Common myeloid progenitor, CD34-positive (primary cell): Measurements from ENCODE around the gene NTM.
"Not testable (repeated sequence)": the region's sequence is repeated elsewhere in the genome, so short reads cannot be mapped to it uniquely, and the experiment has no call there.

Source experiments
- CTCF ChIA-PET: fragments of 350-600 bp; sonication (Branson Sonifier 250); formaldehyde crosslinking; loops from one replicate; lab custom pipeline; 2021; ENCODE audit warnings: antibody characterized with exemption; lab: Charles Lee
- POLR2A ChIA-PET: fragments of 350-600 bp; sonication (Branson Sonifier 250); formaldehyde crosslinking; loops from one replicate; lab custom pipeline; 2021; ENCODE audit warnings: antibody characterized with exemption; lab: Charles Lee
- DNase-seq, 3 donors: peaks; one replicate each; pipeline versions ENCODE4 v3.0.0 to v3.0.0-alpha.2; 2013
- H3K27ac ChIP-seq, 2 experiments: 1 replicate in 1 of 2; 2 replicates in 1 of 2; pipeline ENCODE4 v1.7.0; 2013; ENCODE audit warnings: inconsistent platforms in 2 of 2, low read length in 2 of 2, mild to moderate bottlenecking in 2 of 2, low read depth in 1 of 2, moderate library complexity in 1 of 2; ENCODE audit not compliant: severe bottlenecking in 2 of 2, insufficient read depth in 1 of 2, poor library complexity in 1 of 2
- H3K27me3 ChIP-seq, 5 experiments: replicated peaks in 2 of 5; 1 replicate in 3 of 5; 2 replicates in 2 of 5; pipeline versions ENCODE4 v1.6.1 to v1.7.0; 2013; ENCODE audit warnings: low read length in 4 of 5, mild to moderate bottlenecking in 2 of 5, moderate library complexity in 2 of 5, inconsistent platforms in 1 of 5; ENCODE audit not compliant: insufficient read depth in 5 of 5, control insufficient read depth in 4 of 5
- H3K36me3 ChIP-seq, 4 experiments: 1 replicate in 2 of 4; 2 replicates in 2 of 4; pipeline versions ENCODE4 v1.6.1 to v1.7.0; 2013; ENCODE audit warnings: low read length in 3 of 4, control low read depth in 1 of 4, mild to moderate bottlenecking in 1 of 4; ENCODE audit not compliant: control insufficient read depth in 4 of 4, insufficient read depth in 4 of 4
- H3K4me1 ChIP-seq, 4 experiments: 1 replicate in 3 of 4; 2 replicates in 1 of 4; pipeline versions ENCODE4 v1.6.1 to v1.7.1; 2013; ENCODE audit warnings: low read length in 3 of 4, mild to moderate bottlenecking in 3 of 4, control low read depth in 1 of 4, inconsistent platforms in 1 of 4, moderate library complexity in 1 of 4; ENCODE audit not compliant: control insufficient read depth in 4 of 4, insufficient read depth in 4 of 4; ENCODE audit errors: control extremely low read depth in 1 of 4
- H3K4me3 ChIP-seq, 7 experiments: 1 replicate in 4 of 7; 2 replicates in 3 of 7; pipeline versions ENCODE4 v1.5.1 to v1.7.0; 2013; ENCODE audit warnings: mild to moderate bottlenecking in 7 of 7, low read length in 6 of 7, moderate library complexity in 6 of 7, inconsistent platforms in 2 of 7, low read depth in 2 of 7, control low read depth in 1 of 7; ENCODE audit not compliant: insufficient read depth in 4 of 7, control insufficient read depth in 1 of 7; ENCODE audit errors: extremely low read depth in 1 of 7
- H3K9me3 ChIP-seq, 5 experiments: 1 replicate in 4 of 5; 2 replicates in 1 of 5; pipeline versions ENCODE4 v1.6.1 to v1.7.1; 2013; ENCODE audit warnings: low read length in 4 of 5, mild to moderate bottlenecking in 2 of 5, inconsistent platforms in 1 of 5, low read depth in 1 of 5, moderate library complexity in 1 of 5; ENCODE audit not compliant: control insufficient read depth in 4 of 5, insufficient read depth in 2 of 5; ENCODE audit errors: control extremely low read depth in 1 of 5
- WGBS: methylation state at CpG from one replicate; pipeline ENCODE4 v1.1.5; 2013; ENCODE audit not compliant: insufficient coverage; 5-methylcytosine and 5-hydroxymethylcytosine counted together

The NTM gene

DNA sequence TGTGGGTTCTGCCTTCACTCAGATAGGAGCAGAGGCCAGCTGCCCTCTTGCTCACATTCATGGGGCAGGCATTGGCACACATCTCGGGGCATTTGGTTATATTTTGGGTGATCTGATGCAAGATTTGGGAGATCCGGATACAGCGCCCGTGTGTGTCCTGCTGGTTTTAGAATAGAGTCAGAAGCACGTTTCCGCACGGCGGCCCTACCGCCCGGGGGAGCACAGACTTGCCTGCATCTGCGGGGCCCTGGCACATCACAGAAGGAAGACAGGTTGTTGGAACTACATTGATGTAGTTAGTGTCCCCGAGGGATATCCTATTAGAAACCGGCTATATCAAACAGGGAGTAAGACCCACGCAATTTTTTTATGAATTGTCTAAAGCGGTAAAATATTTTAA lies 982.8 kb downstream of the NTM start:
- no peak for DNase-seq
- ChIA-PET CTCF (no interaction called here), POLR2A (no interaction called here)
- no peaks in the 10 kb centered on the region for H3K9me3 ChIP-seq
- no peaks in the 10 kb centered on the region for H3K36me3 ChIP-seq
- no peak overlapping the region for H3K27ac ChIP-seq
- 95% methylated on average over 12 of the region's 15 CpGs for WGBS
- no peak overlapping the region for H3K4me3 ChIP-seq
- no peaks in the 10 kb centered on the region for H3K27me3 ChIP-seq
- H3K4me1 ChIP-seq, result no peaks in the 10 kb centered on the region

DNA sequence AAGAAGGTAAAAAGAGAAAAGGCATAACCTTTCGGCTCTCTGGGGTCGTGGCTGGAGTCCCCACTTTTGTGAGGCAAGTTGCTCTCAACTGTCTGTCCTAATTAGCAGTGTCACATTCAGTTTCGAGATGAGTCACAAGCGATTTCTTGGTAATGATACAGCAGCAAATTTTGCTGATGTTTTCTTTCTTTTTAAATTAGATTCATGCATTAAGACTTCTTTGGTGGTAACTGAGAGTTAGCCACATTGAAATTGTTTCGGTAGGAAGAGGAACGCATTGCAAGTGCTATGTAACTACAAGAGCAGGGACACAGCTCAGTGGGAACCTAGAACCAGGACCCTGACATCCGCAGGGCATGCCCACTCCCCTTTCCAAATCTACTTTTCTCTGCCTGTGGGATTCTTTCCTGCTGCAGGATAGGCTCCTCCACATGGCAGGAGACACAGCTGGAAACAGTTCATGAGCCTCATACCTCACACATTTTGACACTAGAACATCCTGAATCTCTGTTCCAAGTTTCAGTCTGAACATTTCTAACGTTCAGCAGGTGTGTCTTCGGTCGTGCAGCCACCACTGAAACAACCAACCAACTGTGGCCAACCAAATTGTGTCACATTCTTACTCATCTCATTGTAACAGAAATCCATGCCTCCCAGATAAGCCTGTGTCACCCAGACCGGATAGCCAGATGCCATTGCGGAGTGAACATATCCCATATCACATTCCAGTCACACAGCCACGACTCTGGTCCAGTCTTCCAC lies 987.6 kb downstream of the NTM start:
- Histone ChIP-seq H3K9me3 (no peaks in the 10 kb centered on the region), H3K4me1 (no peaks in the 10 kb centered on the region), H3K36me3 (no peaks in the 10 kb centered on the region), H3K27me3 (no peaks in the 10 kb centered on the region), H3K4me3 (no peak overlapping the region), H3K27ac (no peak overlapping the region)
- ChIA-PET POLR2A (no interaction called here), CTCF (no interaction called here)
- no peak for DNase-seq
- WGBS, result 88% methylated on average over 12 of the region's 13 CpGs

GRCh38 chr11:132358573-132358953 lies 988.1 kb downstream of the NTM start:
- no peaks in the 10 kb centered on the region for H3K36me3 ChIP-seq
- H3K27me3 ChIP-seq, result no peaks in the 10 kb centered on the region
- POLR2A ChIA-PET, result no interaction called here
- H3K4me1 ChIP-seq, result no peaks in the 10 kb centered on the region
- no peak for DNase-seq
- H3K4me3 ChIP-seq, result no peak overlapping the region
- H3K27ac ChIP-seq, result no peak overlapping the region
- H3K9me3 ChIP-seq, result no peaks in the 10 kb centered on the region
- CTCF ChIA-PET, result no interaction called here
- WGBS, result 90% methylated on average over 3 of the region's 4 CpGs

DNA sequence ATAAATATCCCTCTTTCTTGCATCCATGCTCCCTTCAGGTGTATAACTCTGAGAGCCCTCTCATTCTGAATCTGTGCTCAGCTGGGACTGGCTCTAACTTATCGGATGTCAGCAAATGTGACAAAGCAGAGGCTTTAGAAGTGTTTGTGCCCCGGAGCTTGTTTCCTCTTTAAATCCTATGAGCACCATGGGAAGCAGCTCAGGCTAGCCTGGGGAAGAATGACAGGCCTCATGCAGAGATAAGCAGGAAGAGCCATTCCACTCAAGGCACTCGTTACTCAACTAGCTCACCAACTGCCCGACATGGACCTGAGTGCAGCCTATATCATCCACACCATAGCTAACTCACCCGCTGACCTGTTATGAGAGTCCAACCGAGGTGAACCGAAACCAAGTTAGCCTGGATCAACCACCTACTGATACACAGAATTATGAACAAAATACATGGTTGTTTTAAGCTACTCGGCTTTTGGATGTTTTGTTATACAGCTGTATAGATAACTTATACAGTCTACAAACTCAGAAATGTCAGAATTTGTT lies 990.7 kb downstream of the NTM start:
- DNase-seq, result no peak
- ChIA-PET POLR2A (no interaction called here), CTCF (interaction anchor here (0.8 kb wide), 1 partner anchor 11 kb away, joined by 3 read pairs; no protein-coding TSS in a partner anchor)
- no peaks in the 10 kb centered on the region for H3K27me3 ChIP-seq
- no peaks in the 10 kb centered on the region for H3K9me3 ChIP-seq
- H3K27ac ChIP-seq, result no peak overlapping the region
- H3K4me1 ChIP-seq, result no peaks in the 10 kb centered on the region
- WGBS, result 81% methylated on average over 5 of the region's 8 CpGs
- no peak overlapping the region for H3K4me3 ChIP-seq
- no peaks in the 10 kb centered on the region for H3K36me3 ChIP-seq

GRCh38 chr11:132365650-132366049 lies 995.2 kb downstream of the NTM start:
- WGBS, result 100% methylated on average over 1 of the region's 3 CpGs
- Histone ChIP-seq H3K4me3 (no peak overlapping the region), H3K4me1 (no peaks in the 10 kb centered on the region), H3K9me3 (no peaks in the 10 kb centered on the region), H3K27ac (no peak overlapping the region), H3K36me3 (no peaks in the 10 kb centered on the region), H3K27me3 (no peaks in the 10 kb centered on the region)
- POLR2A ChIA-PET, result no interaction called here
- CTCF ChIA-PET, result no interaction called here
- DNase-seq, result no peak

- WGBS, result no CpG with 5 or more reads among the region's 3 CpGs
- CTCF ChIA-PET, result no interaction called here
- no peak for DNase-seq
Observed at GRCh38 chr11:132367293-132367692, 996.9 kb downstream of the NTM start.

GRCh38 chr11:132370114-132370513 lies 999.7 kb downstream of the NTM start:
- H3K27me3 ChIP-seq, H3K9me3 ChIP-seq, DNase-seq, CTCF ChIA-PET, H3K27ac ChIP-seq, H3K4me3 ChIP-seq, H3K36me3 ChIP-seq, H3K4me1 ChIP-seq, POLR2A ChIA-PET: not testable (repeated sequence)

More at GRCh38 chr11:132367293-132367692, 996.9 kb downstream of the NTM start:
- Histone ChIP-seq H3K9me3 (no peaks in the 10 kb centered on the region), H3K4me3 (no peak overlapping the region), H3K4me1 (no peaks in the 10 kb centered on the region), H3K27me3 (no peaks in the 10 kb centered on the region), H3K27ac (no peak overlapping the region), H3K36me3 (no peaks in the 10 kb centered on the region)
- POLR2A ChIA-PET, result no interaction called here
